H9 (cell line): ENCODE data around the gene WDFY1. TPM values are rescaled to one million over a fixed set of nuclear protein-coding genes. Genes with fewer than 3 reads are reported as not detected.

Source experiments
- DNase-seq: peaks from one replicate; pipeline ENCODE4 v3.0.0-alpha.2; 2017
- H2AFZ ChIP-seq: one replicate; pipeline ENCODE4 v1.6.1; 2013; ENCODE audit warnings: mild to moderate bottlenecking, low read length, control low read depth, moderate library complexity
- H2AK5ac ChIP-seq: 2 replicates; pipeline ENCODE4 v1.6.1; 2013; ENCODE audit warnings: low read length, control low read depth, mixed read lengths; ENCODE audit not compliant: insufficient read length
- H2BK120ac ChIP-seq: one replicate; pipeline ENCODE4 v1.6.1; 2013; ENCODE audit warnings: low read depth, mild to moderate bottlenecking, low read length, control low read depth, inconsistent platforms; ENCODE audit not compliant: poor library complexity, severe bottlenecking
- H2BK12ac ChIP-seq: 2 replicates; pipeline ENCODE4 v1.6.1; 2013; ENCODE audit warnings: low read length, control low read depth, mixed read lengths, low read depth; ENCODE audit not compliant: insufficient read length
- H2BK15ac ChIP-seq: 2 replicates; pipeline ENCODE4 v1.6.1; 2013; ENCODE audit warnings: low read depth, low read length, control low read depth
- H2BK20ac ChIP-seq: one replicate; pipeline ENCODE4 v1.6.1; 2013; ENCODE audit warnings: low read depth, mild to moderate bottlenecking, low read length, control low read depth, inconsistent platforms; ENCODE audit not compliant: poor library complexity, severe bottlenecking
- H2BK5ac ChIP-seq: 2 replicates; pipeline ENCODE4 v1.6.1; 2013; ENCODE audit warnings: low read length, control low read depth, mixed read lengths; ENCODE audit not compliant: insufficient read length
- H3K14ac ChIP-seq: 2 replicates; pipeline ENCODE4 v1.6.1; 2013; ENCODE audit warnings: low read length, control low read depth; ENCODE audit not compliant: insufficient read depth
- H3K18ac ChIP-seq: 2 replicates; pipeline ENCODE4 v1.6.1; 2013; ENCODE audit warnings: low read depth, mild to moderate bottlenecking, mixed read lengths, low read length, control low read depth; ENCODE audit not compliant: insufficient read length
- H3K23ac ChIP-seq: 2 replicates; pipeline ENCODE4 v1.6.1; 2013; ENCODE audit warnings: low read length, control low read depth, mixed read lengths, low read depth; ENCODE audit not compliant: insufficient read length
- H3K23me2 ChIP-seq: 2 replicates; pipeline ENCODE4 v1.6.1; 2013; ENCODE audit warnings: low read depth, mild to moderate bottlenecking, mixed read lengths, low read length, control low read depth; ENCODE audit not compliant: insufficient read length, poor library complexity, severe bottlenecking
- H3K27ac ChIP-seq: 2 replicates; pipeline ENCODE4 v1.5.1; 2013; ENCODE audit warnings: low read length, control low read depth, mixed read lengths, low read depth; ENCODE audit not compliant: insufficient read length
- H3K27me3 ChIP-seq: 2 replicates; pipeline ENCODE4 v1.6.1; 2013; ENCODE audit warnings: low read length, control low read depth, inconsistent platforms; ENCODE audit not compliant: insufficient read depth
- H3K4ac ChIP-seq: 2 replicates; pipeline ENCODE4 v1.6.1; 2013; ENCODE audit warnings: low read depth, mild to moderate bottlenecking, control low read depth, inconsistent platforms, low read length, moderate library complexity
- H3K4me1 ChIP-seq: 2 replicates; pipeline ENCODE4 v1.6.1; 2013; ENCODE audit warnings: low read length, control low read depth, inconsistent platforms; ENCODE audit not compliant: insufficient read depth
- H3K4me2 ChIP-seq: 2 replicates; pipeline ENCODE4 v1.6.1; 2013; ENCODE audit warnings: low read length, control low read depth, mixed read lengths; ENCODE audit not compliant: insufficient read length, insufficient read depth
- H3K56ac ChIP-seq: 2 replicates; pipeline ENCODE4 v1.6.1; 2013; ENCODE audit warnings: low read depth, mild to moderate bottlenecking, mixed read lengths, low read length, control low read depth; ENCODE audit not compliant: insufficient read length
- H3K79me1 ChIP-seq: 2 replicates; pipeline ENCODE4 v1.6.1; 2013; ENCODE audit warnings: low read depth, mild to moderate bottlenecking, moderate library complexity, low read length, control low read depth, inconsistent platforms; ENCODE audit not compliant: insufficient read depth, poor library complexity, severe bottlenecking
- H3K79me2 ChIP-seq: 2 replicates; pipeline ENCODE4 v1.6.1; 2013; ENCODE audit warnings: low read length, control low read depth, inconsistent platforms; ENCODE audit not compliant: insufficient read depth
- H3K9ac ChIP-seq: 2 replicates; pipeline ENCODE4 v1.6.1; 2013; ENCODE audit warnings: low read length, control low read depth, mixed read lengths; ENCODE audit not compliant: insufficient read length; ENCODE audit errors: extremely low read depth
- H3K9me3 ChIP-seq: one replicate; pipeline ENCODE4 v1.6.1; 2013; ENCODE audit warnings: low read depth, low read length, inconsistent platforms; ENCODE audit not compliant: control insufficient read depth
- H3T11ph ChIP-seq: one replicate; pipeline ENCODE4 v1.6.1; 2013; ENCODE audit warnings: mild to moderate bottlenecking, low read length, control low read depth, inconsistent platforms
- H4K20me1 ChIP-seq: one replicate; pipeline ENCODE4 v1.6.1; 2013; ENCODE audit not compliant: control insufficient read depth, insufficient read length, insufficient read depth
- H4K5ac ChIP-seq: 2 replicates; pipeline ENCODE4 v1.6.1; 2013; ENCODE audit warnings: low read depth, mild to moderate bottlenecking, mixed read lengths, low read length, control low read depth; ENCODE audit not compliant: insufficient read length
- H4K8ac ChIP-seq: replicated peaks from 2 replicates; pipeline ENCODE4 v1.6.1; 2013; ENCODE audit warnings: low read length, control low read depth, mixed read lengths, low read depth; ENCODE audit not compliant: insufficient read length
- H4K91ac ChIP-seq: 2 replicates; pipeline ENCODE4 v1.6.1; 2013; ENCODE audit warnings: low read depth, mild to moderate bottlenecking, moderate library complexity, mixed read lengths, low read length, control low read depth; ENCODE audit not compliant: insufficient read length
- H3K27ac Mint-ChIP-seq, 3 experiments: 2 replicates in 2 of 3; 3 replicates in 1 of 3; pipeline ENCODE4 v1.8.0; 2020 to 2021; ENCODE audit warnings: mixed read lengths in 3 of 3, mild to moderate bottlenecking in 1 of 3, moderate library complexity in 1 of 3
- H3K27me3 Mint-ChIP-seq: 2 replicates; pipeline ENCODE4 v1.8.0; 2021; ENCODE audit warnings: low read depth, mild to moderate bottlenecking, moderate library complexity, mixed read lengths
- H3K36me3 Mint-ChIP-seq, 3 experiments: 2 replicates in 2 of 3; 3 replicates in 1 of 3; pipeline ENCODE4 v1.8.0; 2020 to 2021; ENCODE audit warnings: low read depth in 3 of 3, mixed read lengths in 3 of 3; ENCODE audit not compliant: insufficient read depth in 1 of 3
- H3K4me1 Mint-ChIP-seq, 2 experiments: 2 replicates each; pipeline ENCODE4 v1.8.0; 2020; ENCODE audit warnings: mixed read lengths in 2 of 2
- H3K4me3 Mint-ChIP-seq, 2 experiments: 2 replicates in 1 of 2; 3 replicates in 1 of 2; pipeline ENCODE4 v1.8.0; 2020 to 2021; ENCODE audit warnings: mild to moderate bottlenecking in 2 of 2, mixed read lengths in 2 of 2, moderate library complexity in 1 of 2
- H3K9me3 Mint-ChIP-seq, 2 experiments: 2 replicates in 1 of 2; 3 replicates in 1 of 2; pipeline ENCODE4 v1.8.0; 2020; ENCODE audit warnings: mild to moderate bottlenecking in 2 of 2, mixed read lengths in 2 of 2, moderate library complexity in 1 of 2
- WGBS: extraction: QIAGEN DNeasy Blood & Tissue Kit; methylation state at CpG from one replicate; pipeline ENCODE4 v1.1.7; 2013; ENCODE audit warnings: missing lambda C conversion rate, low lambda C conversion rate, mixed read lengths; ENCODE audit not compliant: insufficient read length; ENCODE audit errors: extremely low coverage; 5-methylcytosine and 5-hydroxymethylcytosine counted together
- total RNA-seq: library from RNA; stranded (reverse); gene quantifications from 2 replicates; pipeline ENCODE4 v1.2.1, GENCODE V29; 2021
- TF ChIP-seq, protein P1 (sequence below): fragments of 200-600 bp; sonication (generic); conservative IDR thresholded peaks from 3 replicates; pipeline ENCODE4 v1.8.0; 2021; ENCODE audit warnings: antibody characterized with exemption, mild to moderate bottlenecking

The WDFY1 gene
- total RNA-seq, 1 experiment from 2014 or later, result 54.1 TPM

DNA sequence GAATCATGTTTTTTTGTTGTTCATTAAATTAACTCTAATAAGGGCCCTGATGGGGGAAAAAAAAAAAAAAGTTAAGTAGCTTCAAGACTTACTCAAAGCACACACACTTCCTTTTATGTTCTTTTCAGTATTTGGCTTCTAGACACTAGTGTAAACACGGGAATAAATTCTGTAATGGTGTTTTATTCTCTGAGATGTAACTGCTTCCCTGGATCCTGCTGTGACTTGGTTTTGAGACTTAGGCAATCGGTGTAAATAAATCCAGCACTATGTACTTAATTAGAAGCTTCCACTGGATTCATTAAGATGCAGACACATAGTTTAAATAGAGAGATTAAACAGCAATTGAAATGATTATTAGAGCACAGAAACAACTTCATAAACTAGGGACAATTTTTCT, 81.6 kb downstream of the WDFY1 start:
- Histone ChIP-seq H4K91ac (no peak overlapping the region), H3K23me2 (no peaks in the 10 kb centered on the region), H3K4ac (no peak overlapping the region), H3K9me3 (no peaks in the 10 kb centered on the region), H3K23ac (no peak overlapping the region), H2BK5ac (no peak overlapping the region), H3K79me1 (no peaks in the 10 kb centered on the region), H3K4me1 (no peaks in the 10 kb centered on the region), H2AK5ac (no peak overlapping the region), H3K14ac (no peak overlapping the region), H3K79me2 (no peaks in the 10 kb centered on the region), H2BK12ac (no peak overlapping the region), H4K8ac (no peak overlapping the region), H3K9ac (no peak overlapping the region), H2AFZ (no peak overlapping the region), H3K27ac (no peak overlapping the region), H3K4me2 (no peak overlapping the region), H2BK120ac (no peak overlapping the region), H3K18ac (no peak overlapping the region), H4K20me1 (no peaks in the 10 kb centered on the region), H2BK15ac (no peak overlapping the region), H2BK20ac (no peak overlapping the region), H3K56ac (no peak overlapping the region), H3K27me3 (no peaks in the 10 kb centered on the region), H4K5ac (no peak overlapping the region), H3T11ph (no peak overlapping the region)
- TF ChIP-seq, protein P1, sequence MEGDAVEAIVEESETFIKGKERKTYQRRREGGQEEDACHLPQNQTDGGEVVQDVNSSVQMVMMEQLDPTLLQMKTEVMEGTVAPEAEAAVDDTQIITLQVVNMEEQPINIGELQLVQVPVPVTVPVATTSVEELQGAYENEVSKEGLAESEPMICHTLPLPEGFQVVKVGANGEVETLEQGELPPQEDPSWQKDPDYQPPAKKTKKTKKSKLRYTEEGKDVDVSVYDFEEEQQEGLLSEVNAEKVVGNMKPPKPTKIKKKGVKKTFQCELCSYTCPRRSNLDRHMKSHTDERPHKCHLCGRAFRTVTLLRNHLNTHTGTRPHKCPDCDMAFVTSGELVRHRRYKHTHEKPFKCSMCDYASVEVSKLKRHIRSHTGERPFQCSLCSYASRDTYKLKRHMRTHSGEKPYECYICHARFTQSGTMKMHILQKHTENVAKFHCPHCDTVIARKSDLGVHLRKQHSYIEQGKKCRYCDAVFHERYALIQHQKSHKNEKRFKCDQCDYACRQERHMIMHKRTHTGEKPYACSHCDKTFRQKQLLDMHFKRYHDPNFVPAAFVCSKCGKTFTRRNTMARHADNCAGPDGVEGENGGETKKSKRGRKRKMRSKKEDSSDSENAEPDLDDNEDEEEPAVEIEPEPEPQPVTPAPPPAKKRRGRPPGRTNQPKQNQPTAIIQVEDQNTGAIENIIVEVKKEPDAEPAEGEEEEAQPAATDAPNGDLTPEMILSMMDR, result no peak
- Mint-ChIP-seq H3K27me3 (no peaks in the 10 kb centered on the region), H3K9me3 (no peaks in the 10 kb centered on the region), H3K4me3 (no peak overlapping the region), H3K36me3 (no peaks in the 10 kb centered on the region; a peak in 1 of 7 replicates), H3K27ac (peak overlapping the region in 1 of 3 experiments; percentile 74; a peak in 1 of 7 replicates), H3K4me1 (peaks cover 5 to 9% of the 10 kb centered on the region in 2 experiments)
- no peak for DNase-seq
- WGBS, result no CpG with 5 or more reads among the region's 2 CpGs
